Vagina (tissue), 2 donors: ENCODE results near the gene ACTL8. TPM values are rescaled to one million over a fixed set of nuclear protein-coding genes. Genes with fewer than 3 reads are reported as not detected.
A peak's percentile ranks its signal among the peaks of the same experiment; 100 is the strongest.

Experiments used
- DNase-seq, 2 donors: peaks; one replicate each; pipeline ENCODE4 v3.0.0-alpha.2; 2017; ENCODE audit errors: extremely low spot score in 2 of 2
- H3K27ac ChIP-seq: fragments of 200-600 bp; sonication (generic); one replicate; pipeline ENCODE4 v1.5.1; 2019
- H3K27me3 ChIP-seq: fragments of 200-600 bp; sonication (generic); one replicate; pipeline ENCODE4 v1.5.1; 2019
- H3K36me3 ChIP-seq, 2 donors: fragments of 200-600 bp; sonication (generic); one replicate each; pipeline ENCODE4 v1.5.1; 2017 to 2019
- H3K4me1 ChIP-seq: fragments of 200-600 bp; sonication (generic); one replicate; pipeline ENCODE4 v1.5.1; 2019
- H3K4me3 ChIP-seq, 2 donors: fragments of 200-600 bp; sonication (generic); 1 replicate in 1 of 2; 2 replicates in 1 of 2; pipeline ENCODE4 v1.5.1; 2016 to 2019
- H3K9me3 ChIP-seq: fragments of 200-600 bp; sonication (generic); one replicate; pipeline ENCODE4 v1.5.1; 2019
- CTCF ChIP-seq, 3 experiments: fragments of 450-650 bp in 2 of 3; fragments of 200-600 bp in 1 of 3; sonication (generic) in 1 of 3; IDR thresholded peaks; one replicate each; pipeline ENCODE4 v1.5.1; 2017 to 2019; ENCODE audit warnings: antibody characterized with exemption in 3 of 3, mild to moderate bottlenecking in 2 of 3, moderate library complexity in 2 of 3
- POLR2A ChIP-seq, 2 donors: fragments of 450-650 bp; IDR thresholded peaks; one replicate each; pipeline ENCODE4 v1.6.1; 2017; ENCODE audit warnings: antibody characterized with exemption in 2 of 2, mild to moderate bottlenecking in 2 of 2, moderate library complexity in 2 of 2
- POLR2AphosphoS5 ChIP-seq, 2 donors: sonication (generic); formaldehyde crosslinking; IDR thresholded peaks; one replicate each; pipeline ENCODE4 v1.9.0; 2017; ENCODE audit warnings: antibody characterized with exemption in 2 of 2, mild to moderate bottlenecking in 2 of 2, low read depth in 1 of 2; ENCODE audit not compliant: insufficient read depth in 1 of 2
- intact Hi-C: fragments of 100-400 bp; cut with DNase I; formaldehyde crosslinking; loops from one replicate; pipeline ENCODE4 v1.15.1; 2023
- total RNA-seq: library from RNA; depleted of rRNA; stranded (reverse); fragments of >200 nt; gene quantifications from one replicate; pipeline ENCODE4 v1.2.3, GENCODE V29; 2016

Gene ACTL8
- total RNA-seq, 1 donor from 2014 or later: not detected

GRCh38 chr1:17802164-17802563 is 47.0 kb downstream of the ACTL8 start:
- TF ChIP-seq CTCF (IDR thresholded peaks at IDR 0.05) (no peak), POLR2A (IDR thresholded peaks at IDR 0.05) (no peak), POLR2AphosphoS5 (IDR thresholded peaks at IDR 0.05; ENCODE audit: insufficient read depth in 1 of 2, low read depth in 1 of 2) (no peak)
- Histone ChIP-seq H3K36me3 (no peaks in the 10 kb centered on the region), H3K4me3 (no peak overlapping the region), H3K4me1 (no peaks in the 10 kb centered on the region), H3K9me3 (no peaks in the 10 kb centered on the region), H3K27ac (no peak overlapping the region), H3K27me3 (no peaks in the 10 kb centered on the region)
- intact Hi-C loops: no loop called here
- peak in 1 of 2 donors; percentile 79 for DNase-seq

- DNase-seq: no peak
- H3K36me3 ChIP-seq: no peaks in the 10 kb centered on the region
- intact Hi-C loops: no loop called here
- H3K4me3 ChIP-seq: no peak overlapping the region
- H3K27ac ChIP-seq: no peak overlapping the region
- H3K4me1 ChIP-seq: no peaks in the 10 kb centered on the region
- no peaks in the 10 kb centered on the region for H3K9me3 ChIP-seq
- TF ChIP-seq POLR2A (IDR thresholded peaks at IDR 0.05): no peak
- no peak for TF ChIP-seq CTCF (IDR thresholded peaks at IDR 0.05)
- no peak for TF ChIP-seq POLR2AphosphoS5 (IDR thresholded peaks at IDR 0.05; ENCODE audit: insufficient read depth in 1 of 2, low read depth in 1 of 2)
- no peaks in the 10 kb centered on the region for H3K27me3 ChIP-seq
These were observed 47.8 kb downstream of the ACTL8 start for GRCh38 chr1:17802945-17803344.

GRCh38 chr1:17805869-17806684 is 50.9 kb downstream of the ACTL8 start:
- no peaks in the 10 kb centered on the region for H3K9me3 ChIP-seq
- intact Hi-C loops: no loop called here

GRCh38 chr1:17808816-17809215 is 53.7 kb downstream of the ACTL8 start:
- intact Hi-C loops: no loop called here
- H3K27ac ChIP-seq: no peak overlapping the region
- no peak for DNase-seq
- H3K4me3 ChIP-seq: no peak overlapping the region
- TF ChIP-seq CTCF (IDR thresholded peaks at IDR 0.05): no peak
- TF ChIP-seq POLR2A (IDR thresholded peaks at IDR 0.05): no peak
- no peak for TF ChIP-seq POLR2AphosphoS5 (IDR thresholded peaks at IDR 0.05; ENCODE audit: insufficient read depth in 1 of 2, low read depth in 1 of 2)
- H3K9me3 ChIP-seq: no peaks in the 10 kb centered on the region
- no peaks in the 10 kb centered on the region for H3K27me3 ChIP-seq
- H3K4me1 ChIP-seq: no peaks in the 10 kb centered on the region
- H3K36me3 ChIP-seq: no peaks in the 10 kb centered on the region

More at GRCh38 chr1:17805869-17806684, 50.9 kb downstream of the ACTL8 start:
- Histone ChIP-seq H3K4me1 (no peaks in the 10 kb centered on the region), H3K27me3 (no peaks in the 10 kb centered on the region), H3K27ac (no peak overlapping the region), H3K36me3 (no peaks in the 10 kb centered on the region), H3K4me3 (no peak overlapping the region)
- TF ChIP-seq CTCF (IDR thresholded peaks at IDR 0.05) (no peak), POLR2A (IDR thresholded peaks at IDR 0.05) (no peak), POLR2AphosphoS5 (IDR thresholded peaks at IDR 0.05; ENCODE audit: insufficient read depth in 1 of 2, low read depth in 1 of 2) (no peak)
- peak in 1 of 2 donors; percentile 72 for DNase-seq

GRCh38 chr1:17810668-17811067 is 55.5 kb downstream of the ACTL8 start:
- no peaks in the 10 kb centered on the region for H3K4me1 ChIP-seq
- H3K4me3 ChIP-seq: no peak overlapping the region
- DNase-seq: no peak
- TF ChIP-seq POLR2A (IDR thresholded peaks at IDR 0.05) (no peak), POLR2AphosphoS5 (IDR thresholded peaks at IDR 0.05; ENCODE audit: insufficient read depth in 1 of 2, low read depth in 1 of 2) (no peak), CTCF (IDR thresholded peaks at IDR 0.05) (no peak)
- no peaks in the 10 kb centered on the region for H3K36me3 ChIP-seq
- H3K9me3 ChIP-seq: no peaks in the 10 kb centered on the region
- no peaks in the 10 kb centered on the region for H3K27me3 ChIP-seq
- intact Hi-C loops: no loop called here
- no peak overlapping the region for H3K27ac ChIP-seq
